NCI-H1436 (cell line): ENCODE results near the gene HBE1.

Experiments
- DNase-seq: peaks from one replicate; lab custom pipeline; 2025; lab: John Stamatoyannopoulos, UW

HBE1 gene

DNA sequence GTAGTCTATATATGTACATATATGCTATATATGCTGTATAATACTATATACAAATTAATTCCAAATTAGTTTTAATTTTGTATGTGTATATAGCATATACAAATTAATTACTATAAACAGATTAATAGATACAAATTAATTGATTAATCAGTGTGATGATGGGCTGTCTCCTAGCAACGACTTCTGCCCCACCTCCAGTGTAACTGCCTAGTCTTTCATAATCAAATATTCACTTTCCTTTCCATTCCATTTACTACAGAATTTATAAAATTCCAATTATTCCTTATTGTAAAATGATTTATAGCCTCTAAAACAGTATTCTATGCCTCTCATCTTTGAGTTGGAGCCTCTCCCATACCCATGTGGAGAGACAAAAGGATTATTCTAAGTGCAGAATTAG lies 36.4 kb downstream of the HBE1 start:
- DNase-seq = no peak

GRCh38 chr11:5232821-5233220 lies 36.9 kb downstream of the HBE1 start:
- DNase-seq = no peak

- no peak for DNase-seq
These were observed 37.6 kb downstream of the HBE1 start for GRCh38 chr11:5232176-5232575.

- no peak for DNase-seq
These were observed 38.6 kb downstream of the HBE1 start for GRCh38 chr11:5231111-5231510.

DNA sequence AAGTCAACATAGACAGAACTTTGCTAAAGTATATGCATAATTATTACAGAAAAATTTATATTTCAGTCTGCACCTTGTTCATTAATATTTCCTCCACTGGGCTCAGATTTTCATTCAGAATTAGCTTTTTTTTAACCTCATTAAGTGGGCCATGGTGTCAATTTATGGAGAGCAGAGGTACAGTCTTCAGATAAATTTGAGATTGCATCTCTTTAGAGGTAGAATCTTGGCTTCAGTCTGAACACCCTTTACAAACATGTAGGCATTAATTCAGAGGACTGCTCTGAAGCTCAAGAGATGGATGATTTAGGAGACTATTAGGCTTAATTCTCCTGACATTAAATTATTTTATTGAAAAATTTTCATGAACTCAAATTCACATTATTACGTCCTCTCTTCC lies 39.5 kb downstream of the HBE1 start:
- DNase-seq = no peak

GRCh38 chr11:5229796-5230195 lies 39.9 kb downstream of the HBE1 start:
- no peak for DNase-seq

GRCh38 chr11:5229356-5229755 lies 40.4 kb downstream of the HBE1 start:
- DNase-seq = no peak

- no peak for DNase-seq
These were observed 41.6 kb downstream of the HBE1 start for GRCh38 chr11:5228124-5228523.

DNA sequence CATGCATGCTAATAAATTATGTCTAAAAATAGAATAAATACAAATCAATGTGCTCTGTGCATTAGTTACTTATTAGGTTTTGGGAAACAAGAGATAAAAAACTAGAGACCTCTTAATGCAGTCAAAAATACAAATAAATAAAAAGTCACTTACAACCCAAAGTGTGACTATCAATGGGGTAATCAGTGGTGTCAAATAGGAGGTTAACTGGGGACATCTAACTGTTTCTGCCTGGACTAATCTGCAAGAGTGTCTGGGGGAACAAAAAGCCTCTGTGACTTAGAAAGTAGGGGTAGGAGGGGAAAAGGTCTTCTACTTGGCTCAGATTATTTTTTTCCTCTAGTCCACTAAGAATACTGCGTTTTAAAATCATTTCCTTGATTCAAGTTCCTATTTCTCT lies 42.1 kb downstream of the HBE1 start:
- DNase-seq = no peak

DNA sequence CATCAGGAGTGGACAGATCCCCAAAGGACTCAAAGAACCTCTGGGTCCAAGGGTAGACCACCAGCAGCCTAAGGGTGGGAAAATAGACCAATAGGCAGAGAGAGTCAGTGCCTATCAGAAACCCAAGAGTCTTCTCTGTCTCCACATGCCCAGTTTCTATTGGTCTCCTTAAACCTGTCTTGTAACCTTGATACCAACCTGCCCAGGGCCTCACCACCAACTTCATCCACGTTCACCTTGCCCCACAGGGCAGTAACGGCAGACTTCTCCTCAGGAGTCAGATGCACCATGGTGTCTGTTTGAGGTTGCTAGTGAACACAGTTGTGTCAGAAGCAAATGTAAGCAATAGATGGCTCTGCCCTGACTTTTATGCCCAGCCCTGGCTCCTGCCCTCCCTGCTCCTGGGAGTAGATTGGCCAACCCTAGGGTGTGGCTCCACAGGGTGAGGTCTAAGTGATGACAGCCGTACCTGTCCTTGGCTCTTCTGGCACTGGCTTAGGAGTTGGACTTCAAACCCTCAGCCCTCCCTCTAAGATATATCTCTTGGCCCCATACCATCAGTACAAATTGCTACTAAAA lies 42.9 kb downstream of the HBE1 start, which contains the start of gene HBB:
Gene HBB (minus strand): TSS at position 340 of the 579 bp plus-strand sequence. CDS start 50 bp downstream, at position 290.
- DNase-seq = no peak

DNA sequence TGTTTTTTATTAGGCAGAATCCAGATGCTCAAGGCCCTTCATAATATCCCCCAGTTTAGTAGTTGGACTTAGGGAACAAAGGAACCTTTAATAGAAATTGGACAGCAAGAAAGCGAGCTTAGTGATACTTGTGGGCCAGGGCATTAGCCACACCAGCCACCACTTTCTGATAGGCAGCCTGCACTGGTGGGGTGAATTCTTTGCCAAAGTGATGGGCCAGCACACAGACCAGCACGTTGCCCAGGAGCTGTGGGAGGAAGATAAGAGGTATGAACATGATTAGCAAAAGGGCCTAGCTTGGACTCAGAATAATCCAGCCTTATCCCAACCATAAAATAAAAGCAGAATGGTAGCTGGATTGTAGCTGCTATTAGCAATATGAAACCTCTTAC lies 44.3 kb downstream of the HBE1 start:
- DNase-seq = no peak

DNA sequence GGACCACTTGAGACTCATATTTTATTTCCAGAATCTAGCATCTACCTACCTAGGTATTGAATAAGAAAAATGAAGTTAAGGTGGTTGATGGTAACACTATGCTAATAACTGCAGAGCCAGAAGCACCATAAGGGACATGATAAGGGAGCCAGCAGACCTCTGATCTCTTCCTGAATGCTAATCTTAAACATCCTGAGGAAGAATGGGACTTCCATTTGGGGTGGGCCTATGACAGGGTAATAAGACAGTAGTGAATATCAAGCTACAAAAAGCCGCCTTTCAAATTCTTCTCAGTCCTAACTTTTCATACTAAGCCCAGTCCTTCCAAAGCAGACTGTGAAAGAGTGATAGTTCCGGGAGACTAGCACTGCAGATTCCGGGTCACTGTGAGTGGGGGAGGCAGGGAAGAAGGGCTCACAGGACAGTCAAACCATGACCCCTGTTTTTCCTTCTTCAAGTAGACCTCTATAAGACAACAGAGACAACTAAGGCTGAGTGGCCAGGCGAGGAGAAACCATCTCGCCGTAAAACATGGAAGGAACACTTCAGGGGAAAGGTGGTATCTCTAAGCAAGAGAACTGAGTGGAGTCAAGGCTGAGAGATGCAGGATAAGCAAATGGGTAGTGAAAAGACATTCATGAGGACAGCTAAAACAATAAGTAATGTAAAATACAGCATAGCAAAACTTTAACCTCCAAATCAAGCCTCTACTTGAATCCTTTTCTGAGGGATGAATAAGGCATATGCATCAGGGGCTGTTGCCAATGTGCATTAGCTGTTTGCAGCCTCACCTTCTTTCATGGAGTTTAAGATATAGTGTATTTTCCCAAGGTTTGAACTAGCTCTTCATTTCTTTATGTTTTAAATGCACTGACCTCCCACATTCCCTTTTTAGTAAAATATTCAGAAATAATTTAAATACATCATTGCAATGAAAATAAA lies 44.9 kb downstream of the HBE1 start:
- DNase-seq = no peak

GRCh38 chr11:5223686-5224085 lies 46.1 kb downstream of the HBE1 start:
- no peak for DNase-seq

DNA sequence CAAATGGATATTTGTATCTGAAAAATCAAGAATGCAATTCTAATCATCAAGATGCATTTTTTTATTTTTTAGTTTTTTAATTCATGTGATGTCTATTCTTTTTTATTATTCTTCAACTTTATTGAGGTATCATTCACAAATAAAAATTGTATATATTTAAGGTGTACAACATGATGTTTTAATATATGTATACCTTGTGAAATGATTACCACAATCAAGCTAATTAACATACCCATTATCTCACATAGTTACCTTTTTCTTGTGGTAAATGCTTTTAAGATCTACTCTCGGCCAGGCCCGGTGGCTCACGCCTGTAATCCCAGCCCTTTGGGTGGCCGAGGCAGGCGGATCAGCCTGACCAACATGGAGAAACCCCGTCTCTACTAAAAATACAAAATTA lies 46.6 kb downstream of the HBE1 start:
- no peak for DNase-seq
